ENCODE data around the gene PDGFRB.

PDGFRB gene

GRCh38 chr5:150153483-150153882 is 2.2 kb downstream of the PDGFRB start:
- Histone ChIP-seq H3K9me3 (ENCODE audit: control insufficient read depth in 1 of 2, low read length in 2 of 2) (no peaks in the 10 kb centered on the region), H3K36me3 (ENCODE audit: control insufficient read depth in 1 of 2, insufficient read depth in 2 of 2, low read length in 2 of 2) (no peaks in the 10 kb centered on the region), H3K27ac (ENCODE audit: low read length) (peak overlapping the region; percentile 5), H3K4me3 (ENCODE audit: low read depth in 1 of 2, low read length in 2 of 2) (peak overlapping the region; percentile 60 to 66), H3K4me1 (ENCODE audit: control insufficient read depth in 1 of 2, insufficient read depth in 2 of 2, low read length in 2 of 2) (peaks cover 0 to 25% of the 10 kb centered on the region in 2 donors), H3K27me3 (ENCODE audit: low read depth, low read length) (no peaks in the 10 kb centered on the region)

- Histone ChIP-seq H3K36me3 (ENCODE audit: control insufficient read depth in 1 of 2, insufficient read depth in 2 of 2, low read length in 2 of 2) (no peaks in the 10 kb centered on the region), H3K4me1 (ENCODE audit: control insufficient read depth in 1 of 2, insufficient read depth in 2 of 2, low read length in 2 of 2) (peaks cover 0 to 29% of the 10 kb centered on the region in 2 donors), H3K27me3 (ENCODE audit: low read depth, low read length) (no peaks in the 10 kb centered on the region), H3K4me3 (ENCODE audit: low read depth in 1 of 2, low read length in 2 of 2) (peak overlapping the region; percentile 60 to 66), H3K9me3 (ENCODE audit: control insufficient read depth in 1 of 2, low read length in 2 of 2) (no peaks in the 10 kb centered on the region), H3K27ac (ENCODE audit: low read length) (peak overlapping the region; percentile 5)
These were observed 2.8 kb downstream of the PDGFRB start for GRCh38 chr5:150152636-150153462.

- Histone ChIP-seq H3K4me3 (ENCODE audit: low read depth in 1 of 2, low read length in 2 of 2) (no peak overlapping the region), H3K4me1 (ENCODE audit: control insufficient read depth in 1 of 2, insufficient read depth in 2 of 2, low read length in 2 of 2) (peaks cover 0 to 41% of the 10 kb centered on the region in 2 donors), H3K36me3 (ENCODE audit: control insufficient read depth in 1 of 2, insufficient read depth in 2 of 2, low read length in 2 of 2) (no peaks in the 10 kb centered on the region), H3K27me3 (ENCODE audit: low read depth, low read length) (no peaks in the 10 kb centered on the region), H3K27ac (ENCODE audit: low read length) (no peak overlapping the region), H3K9me3 (ENCODE audit: control insufficient read depth in 1 of 2, low read length in 2 of 2) (no peaks in the 10 kb centered on the region)
These were observed 6.0 kb downstream of the PDGFRB start for GRCh38 chr5:150149618-150150017.

- H3K27ac ChIP-seq (ENCODE audit: low read length) = peak overlapping the region; percentile 37
- no peak overlapping the region for H3K4me3 ChIP-seq (ENCODE audit: low read depth in 1 of 2, low read length in 2 of 2)
- H3K9me3 ChIP-seq (ENCODE audit: control insufficient read depth in 1 of 2, low read length in 2 of 2) = no peaks in the 10 kb centered on the region
- H3K4me1 ChIP-seq (ENCODE audit: control insufficient read depth in 1 of 2, insufficient read depth in 2 of 2, low read length in 2 of 2) = peaks cover 0 to 47% of the 10 kb centered on the region in 2 donors
- H3K36me3 ChIP-seq (ENCODE audit: control insufficient read depth in 1 of 2, insufficient read depth in 2 of 2, low read length in 2 of 2) = no peaks in the 10 kb centered on the region
- H3K27me3 ChIP-seq (ENCODE audit: low read depth, low read length) = no peaks in the 10 kb centered on the region
These were observed 7.3 kb downstream of the PDGFRB start for GRCh38 chr5:150148117-150148927.

GRCh38 chr5:150147670-150148069 is 8.0 kb downstream of the PDGFRB start:
- Histone ChIP-seq H3K4me3 (ENCODE audit: low read depth in 1 of 2, low read length in 2 of 2) (no peak overlapping the region), H3K27ac (ENCODE audit: low read length) (no peak overlapping the region)

GRCh38 chr5:150146862-150147601 is 8.6 kb downstream of the PDGFRB start:
- H3K27me3 ChIP-seq (ENCODE audit: low read depth, low read length) = no peaks in the 10 kb centered on the region
- H3K36me3 ChIP-seq (ENCODE audit: control insufficient read depth in 1 of 2, insufficient read depth in 2 of 2, low read length in 2 of 2) = peaks cover 0 to 3% of the 10 kb centered on the region in 2 donors
- H3K27ac ChIP-seq (ENCODE audit: low read length) = no peak overlapping the region
- no peak overlapping the region for H3K4me3 ChIP-seq (ENCODE audit: low read depth in 1 of 2, low read length in 2 of 2)
- H3K9me3 ChIP-seq (ENCODE audit: control insufficient read depth in 1 of 2, low read length in 2 of 2) = no peaks in the 10 kb centered on the region
- H3K4me1 ChIP-seq (ENCODE audit: control insufficient read depth in 1 of 2, insufficient read depth in 2 of 2, low read length in 2 of 2) = peaks cover 5 to 51% of the 10 kb centered on the region in 2 donors

More at GRCh38 chr5:150147670-150148069, 8.0 kb downstream of the PDGFRB start:
- H3K36me3 ChIP-seq (ENCODE audit: control insufficient read depth in 1 of 2, insufficient read depth in 2 of 2, low read length in 2 of 2) = peaks cover 0 to 3% of the 10 kb centered on the region in 2 donors
- peaks cover 0 to 50% of the 10 kb centered on the region in 2 donors for H3K4me1 ChIP-seq (ENCODE audit: control insufficient read depth in 1 of 2, insufficient read depth in 2 of 2, low read length in 2 of 2)
- no peaks in the 10 kb centered on the region for H3K9me3 ChIP-seq (ENCODE audit: control insufficient read depth in 1 of 2, low read length in 2 of 2)
- no peaks in the 10 kb centered on the region for H3K27me3 ChIP-seq (ENCODE audit: low read depth, low read length)

GRCh38 chr5:150146235-150146634 is 9.4 kb downstream of the PDGFRB start:
- peaks cover 6 to 57% of the 10 kb centered on the region in 2 donors for H3K4me1 ChIP-seq (ENCODE audit: control insufficient read depth in 1 of 2, insufficient read depth in 2 of 2, low read length in 2 of 2)

GRCh38 chr5:150144879-150145278 is 10.8 kb downstream of the PDGFRB start:
- Histone ChIP-seq H3K4me1 (ENCODE audit: control insufficient read depth in 1 of 2, insufficient read depth in 2 of 2, low read length in 2 of 2) (peaks cover 6 to 64% of the 10 kb centered on the region in 2 donors), H3K27me3 (ENCODE audit: low read depth, low read length) (no peaks in the 10 kb centered on the region), H3K4me3 (ENCODE audit: low read depth in 1 of 2, low read length in 2 of 2) (no peak overlapping the region), H3K27ac (ENCODE audit: low read length) (no peak overlapping the region), H3K9me3 (ENCODE audit: control insufficient read depth in 1 of 2, low read length in 2 of 2) (no peaks in the 10 kb centered on the region), H3K36me3 (ENCODE audit: control insufficient read depth in 1 of 2, insufficient read depth in 2 of 2, low read length in 2 of 2) (peaks cover 0 to 3% of the 10 kb centered on the region in 2 donors)

More at GRCh38 chr5:150146235-150146634, 9.4 kb downstream of the PDGFRB start:
- H3K9me3 ChIP-seq (ENCODE audit: control insufficient read depth in 1 of 2, low read length in 2 of 2) = no peaks in the 10 kb centered on the region
- peak overlapping the region; percentile 13 for H3K27ac ChIP-seq (ENCODE audit: low read length)
- H3K27me3 ChIP-seq (ENCODE audit: low read depth, low read length) = no peaks in the 10 kb centered on the region
- H3K36me3 ChIP-seq (ENCODE audit: control insufficient read depth in 1 of 2, insufficient read depth in 2 of 2, low read length in 2 of 2) = peaks cover 0 to 3% of the 10 kb centered on the region in 2 donors
- H3K4me3 ChIP-seq (ENCODE audit: low read depth in 1 of 2, low read length in 2 of 2) = no peak overlapping the region

GRCh38 chr5:150144246-150144801 is 11.3 kb downstream of the PDGFRB start:
- Histone ChIP-seq H3K36me3 (ENCODE audit: control insufficient read depth in 1 of 2, insufficient read depth in 2 of 2, low read length in 2 of 2) (peaks cover 0 to 3% of the 10 kb centered on the region in 2 donors), H3K4me3 (ENCODE audit: low read depth in 1 of 2, low read length in 2 of 2) (peak overlapping the region in 1 of 2 donors; percentile 17)

GRCh38 chr5:150143350-150144245 is 12.0 kb downstream of the PDGFRB start:
- H3K36me3 ChIP-seq (ENCODE audit: control insufficient read depth in 1 of 2, insufficient read depth in 2 of 2, low read length in 2 of 2) = peaks cover 0 to 3% of the 10 kb centered on the region in 2 donors

More at GRCh38 chr5:150144246-150144801, 11.3 kb downstream of the PDGFRB start:
- H3K27me3 ChIP-seq (ENCODE audit: low read depth, low read length) = no peaks in the 10 kb centered on the region
- H3K27ac ChIP-seq (ENCODE audit: low read length) = peak overlapping the region; percentile 76
- H3K4me1 ChIP-seq (ENCODE audit: control insufficient read depth in 1 of 2, insufficient read depth in 2 of 2, low read length in 2 of 2) = peaks cover 8 to 62% of the 10 kb centered on the region in 2 donors
- H3K9me3 ChIP-seq (ENCODE audit: control insufficient read depth in 1 of 2, low read length in 2 of 2) = no peaks in the 10 kb centered on the region

More at GRCh38 chr5:150143350-150144245, 12.0 kb downstream of the PDGFRB start:
- Histone ChIP-seq H3K4me1 (ENCODE audit: control insufficient read depth in 1 of 2, insufficient read depth in 2 of 2, low read length in 2 of 2) (peaks cover 13 to 70% of the 10 kb centered on the region in 2 donors), H3K9me3 (ENCODE audit: control insufficient read depth in 1 of 2, low read length in 2 of 2) (no peaks in the 10 kb centered on the region), H3K27me3 (ENCODE audit: low read depth, low read length) (no peaks in the 10 kb centered on the region), H3K4me3 (ENCODE audit: low read depth in 1 of 2, low read length in 2 of 2) (peak overlapping the region in 1 of 2 donors; percentile 17), H3K27ac (ENCODE audit: low read length) (peak overlapping the region; percentile 76)

Measured in muscle layer of duodenum (tissue), 2 donors.